SH-SY5Y (cell line): Measurements from ENCODE around the gene CREBL2.

Experiments
- GATA2 ChIP-seq: IDR thresholded peaks from 2 replicates; pipeline ENCODE4 v1.6.1; 2011; ENCODE audit warnings: mild to moderate bottlenecking, low read depth, low read length
- GATA3 ChIP-seq: IDR thresholded peaks from 2 replicates; pipeline ENCODE4 v1.6.1; 2011; ENCODE audit warnings: low read depth, mild to moderate bottlenecking, low read length, moderate library complexity

The CREBL2 gene

DNA sequence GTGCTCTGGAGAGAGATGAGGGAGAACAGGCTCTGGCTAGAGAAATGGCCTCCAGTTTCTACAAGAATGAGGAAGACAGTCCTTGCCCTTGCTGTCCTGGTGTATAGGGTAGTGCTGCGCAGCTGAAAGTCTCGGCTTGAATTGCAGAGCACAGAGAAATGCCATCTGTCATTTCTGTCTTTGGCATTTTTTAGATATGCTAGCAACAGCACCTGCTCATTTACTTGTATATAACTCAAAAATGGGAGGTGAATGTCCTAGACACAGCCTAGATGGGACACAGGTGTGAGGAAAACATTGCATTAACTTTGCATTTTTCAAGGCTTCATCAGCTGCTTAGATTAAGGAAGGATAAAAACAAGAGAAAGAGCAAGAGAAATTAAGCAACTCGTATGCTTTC lies 48.5 kb downstream of the CREBL2 start:
- TF ChIP-seq GATA2 (no peak), GATA3 (no peak)

GRCh38 chr12:12661086-12661856 lies 49.6 kb downstream of the CREBL2 start:
- TF ChIP-seq GATA2 (no peak), GATA3 (no peak)

DNA sequence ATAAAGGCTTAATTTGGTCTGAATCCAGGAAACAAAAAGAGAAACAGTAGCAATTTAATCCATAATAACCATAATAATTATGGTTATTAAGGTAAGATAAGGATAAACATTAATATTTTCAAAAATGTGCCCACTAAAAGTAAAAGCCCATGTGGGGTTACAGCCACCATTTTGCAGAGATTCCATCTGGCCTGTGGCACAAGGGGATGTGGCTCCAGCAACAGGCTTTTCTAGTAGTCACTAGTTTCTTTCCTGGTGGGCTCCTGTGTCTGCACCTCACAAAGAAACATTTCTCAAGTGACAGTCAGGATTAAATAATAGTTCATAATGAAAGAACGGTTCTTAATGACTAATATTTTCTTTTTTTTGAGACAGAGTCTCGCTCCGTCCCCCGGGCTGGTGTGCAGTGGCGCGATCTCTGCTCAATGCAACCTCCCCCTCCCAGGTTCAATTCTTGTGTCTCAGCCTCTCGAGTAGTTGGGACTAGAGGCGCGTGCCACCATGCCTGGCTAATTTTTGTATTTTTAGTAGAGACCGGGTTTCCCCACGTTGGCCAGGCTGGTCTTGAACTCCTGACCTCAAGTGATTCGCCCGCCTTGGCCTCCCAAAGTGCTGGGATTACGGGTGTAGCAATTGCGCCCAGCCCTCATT lies 52.1 kb downstream of the CREBL2 start:
- no peak for TF ChIP-seq GATA2
- TF ChIP-seq GATA3: no peak

DNA sequence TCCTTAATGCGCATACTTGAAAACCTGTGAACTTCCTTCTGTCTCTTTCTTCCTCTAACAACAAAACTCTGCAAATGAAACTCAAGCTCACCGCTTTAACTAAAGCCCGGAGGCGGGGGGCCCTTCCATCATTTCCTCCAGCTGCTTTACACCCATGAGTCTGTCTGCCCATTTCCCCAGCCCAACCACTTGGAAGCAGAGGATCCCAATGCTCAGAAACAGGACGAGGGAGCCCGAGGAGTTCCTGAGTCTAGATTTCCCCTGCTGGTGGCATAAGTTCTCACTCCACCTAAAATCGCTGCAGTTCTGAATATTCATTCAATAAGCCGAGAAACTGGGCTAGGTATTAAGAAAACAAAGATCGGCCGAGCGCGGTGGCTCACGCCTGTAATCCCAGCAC lies 53.5 kb downstream of the CREBL2 start:
- TF ChIP-seq GATA3 (no peak), GATA2 (no peak)

- TF ChIP-seq GATA3 (no peak), GATA2 (no peak)
Observed at GRCh38 chr12:12668005-12668404, 56.3 kb downstream of the CREBL2 start.

DNA sequence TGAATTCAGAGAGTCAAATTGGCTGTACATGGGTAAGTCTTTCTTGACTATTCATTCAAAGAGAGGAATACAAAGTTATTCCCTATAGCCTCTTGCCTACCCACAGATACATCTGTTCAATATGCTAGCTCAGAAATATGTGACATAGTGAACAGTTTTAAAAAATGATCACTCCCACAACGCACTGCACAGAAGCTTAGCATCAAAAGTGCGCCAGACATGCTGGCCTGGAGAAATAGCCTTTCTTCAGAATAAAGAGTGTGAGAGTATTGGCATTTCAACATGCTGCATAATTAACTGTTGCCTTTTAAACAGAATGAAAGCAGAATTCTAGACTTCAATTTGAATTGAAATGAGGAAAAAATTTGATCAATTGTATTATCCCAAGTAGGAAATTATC lies 57.3 kb downstream of the CREBL2 start:
- no peak for TF ChIP-seq GATA2
- TF ChIP-seq GATA3: no peak

- TF ChIP-seq GATA3: no peak
Observed at GRCh38 chr12:12671850-12672660, 60.4 kb downstream of the CREBL2 start.

DNA sequence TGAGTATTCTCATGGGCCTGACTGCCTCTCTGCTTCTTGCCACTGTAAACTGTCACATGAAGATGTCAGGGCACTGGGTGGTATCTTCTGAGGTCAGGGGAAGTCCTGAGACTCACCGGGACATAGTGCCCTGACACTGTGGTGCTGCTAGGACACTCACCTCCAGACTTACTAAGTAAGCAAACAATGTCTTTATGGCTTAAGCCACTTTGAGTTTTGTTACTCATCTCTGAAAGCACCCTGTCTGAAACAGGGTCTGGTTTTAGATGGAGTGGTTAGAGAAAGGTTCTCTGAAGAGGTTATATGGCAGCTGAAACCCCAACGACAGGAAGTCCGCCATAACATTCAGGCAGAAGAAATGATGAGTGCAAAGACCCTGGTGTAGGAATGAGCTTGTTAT lies 61.6 kb downstream of the CREBL2 start:
- no peak for TF ChIP-seq GATA2
- TF ChIP-seq GATA3: no peak

- TF ChIP-seq GATA3 (no peak), GATA2 (no peak)
Observed at GRCh38 chr12:12676605-12677004, 64.9 kb downstream of the CREBL2 start.

DNA sequence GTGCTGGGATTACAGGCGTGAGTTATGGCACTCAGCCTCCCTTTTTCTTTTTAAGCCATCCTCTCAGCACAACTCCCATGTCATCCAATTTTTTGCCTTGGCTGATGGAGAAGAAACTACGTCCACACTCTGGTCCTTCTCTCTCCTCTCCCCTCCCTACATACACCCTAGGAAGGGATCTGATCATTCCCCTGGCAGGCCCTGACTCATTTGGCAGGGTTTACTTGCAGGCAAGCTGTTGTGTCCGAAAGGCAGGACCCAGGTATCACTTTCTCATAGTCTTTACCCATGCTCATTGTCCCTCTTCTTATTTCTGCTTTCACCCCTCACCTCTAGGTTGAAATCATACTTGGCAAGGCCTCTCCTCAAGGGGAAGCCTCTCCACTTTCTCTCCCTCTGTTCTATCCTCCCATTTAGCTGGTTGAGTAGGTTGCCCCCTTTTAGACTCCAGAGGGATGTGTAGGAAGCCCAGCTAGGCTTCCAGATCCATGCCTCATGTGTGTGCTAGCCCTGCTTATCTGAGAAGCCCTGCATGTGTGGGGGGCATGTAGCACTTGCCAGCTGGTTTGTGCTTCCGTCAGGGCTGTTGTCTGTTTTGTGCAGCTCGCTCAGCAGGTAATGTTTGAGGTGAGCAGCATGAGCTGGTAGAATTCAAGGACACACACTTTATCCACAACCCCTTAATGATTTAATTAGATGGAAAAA lies 69.5 kb downstream of the CREBL2 start:
- TF ChIP-seq GATA3 (no peak), GATA2 (no peak)

DNA sequence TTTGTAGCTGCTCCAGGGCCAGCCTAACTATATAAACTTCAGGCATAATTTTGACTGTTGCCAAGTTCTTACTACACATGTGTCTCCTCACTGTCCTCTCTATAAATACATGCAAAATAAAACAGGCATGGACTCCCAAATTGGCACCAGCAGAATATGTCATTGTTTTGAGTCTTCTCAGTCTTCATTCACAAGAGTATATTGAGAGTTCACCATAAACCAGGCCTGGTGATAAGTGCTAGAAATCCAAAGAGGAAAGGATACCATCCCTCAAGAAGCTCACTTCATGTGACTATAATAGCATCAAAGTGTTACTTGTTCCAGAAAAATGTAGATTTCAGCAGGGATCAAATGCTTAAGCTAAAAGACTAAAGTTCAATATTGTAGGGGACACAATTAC lies 70.6 kb downstream of the CREBL2 start:
- no peak for TF ChIP-seq GATA3
- TF ChIP-seq GATA2: no peak

GRCh38 chr12:12683136-12683697 lies 71.5 kb downstream of the CREBL2 start:
- TF ChIP-seq GATA3 (no peak), GATA2 (no peak)

DNA sequence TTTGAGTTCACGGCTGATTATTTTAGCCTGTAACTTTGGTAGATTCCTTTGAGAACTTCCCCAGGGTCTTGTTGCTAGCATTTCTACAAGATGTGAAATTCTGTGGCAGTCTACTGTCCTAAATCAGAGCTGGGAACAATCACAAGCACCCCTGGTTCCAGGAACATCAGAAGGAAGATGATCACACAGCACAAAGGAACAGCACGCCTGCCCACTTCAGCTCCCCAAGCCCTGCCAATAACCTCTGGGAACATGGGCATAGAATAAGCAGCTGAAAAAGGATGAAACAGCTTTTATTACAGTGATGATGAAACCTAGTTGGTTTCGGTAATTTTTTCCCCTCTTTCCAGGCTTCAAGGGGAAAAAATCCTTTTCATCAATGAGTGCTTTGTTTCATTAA lies 72.0 kb downstream of the CREBL2 start:
- TF ChIP-seq GATA2: no peak
- TF ChIP-seq GATA3: no peak
